ENCODE measurements around the gene ABHD11.
"Not testable (repeated sequence)": the region's sequence is repeated elsewhere in the genome, so short reads cannot be mapped to it uniquely, and the experiment has no call there.

Gene ABHD11

DNA sequence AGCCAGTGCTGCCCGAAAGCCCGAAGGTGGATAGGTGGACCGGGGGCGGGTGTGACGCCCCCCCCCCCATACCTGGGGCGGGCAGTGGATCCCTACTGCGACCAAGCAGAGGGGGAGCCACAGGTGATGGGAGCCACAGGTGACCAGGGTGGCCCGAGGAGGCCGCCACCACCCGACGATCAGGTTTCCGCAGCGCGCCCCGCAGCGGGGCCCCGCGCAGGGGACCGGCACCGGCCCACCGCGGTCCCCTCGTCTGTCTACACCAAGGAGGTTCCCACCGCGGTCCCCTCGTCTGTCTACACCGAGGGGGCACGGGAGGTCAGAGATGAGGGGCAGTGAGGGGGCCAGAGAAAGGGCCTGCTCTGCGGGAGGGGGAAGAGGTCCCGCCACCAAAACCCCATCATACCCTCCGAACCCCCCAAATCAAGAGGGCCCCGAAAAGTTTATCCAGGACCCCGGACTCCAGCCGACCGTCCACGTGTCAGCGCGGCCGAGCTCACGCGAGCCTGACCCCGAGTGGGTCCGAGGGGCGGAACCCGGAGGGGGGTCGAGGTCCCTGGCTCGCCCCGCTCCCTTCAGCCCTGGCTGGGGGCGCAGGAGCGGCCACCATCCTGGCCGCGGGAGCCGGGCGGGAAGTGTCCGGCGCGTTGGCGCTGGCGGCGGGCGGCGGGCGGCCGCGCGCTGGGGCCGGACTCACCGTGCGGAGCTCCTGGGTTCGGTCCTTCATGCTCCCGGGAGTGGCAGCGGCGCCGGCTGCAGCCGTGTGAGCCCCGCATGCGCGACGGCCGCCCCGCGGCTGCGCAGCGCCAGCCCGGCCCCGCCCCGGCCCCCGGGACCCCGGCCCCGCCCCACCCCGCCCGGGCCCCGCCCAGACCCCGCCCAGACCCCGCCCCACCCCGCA, 19.4 kb downstream of the ABHD11 start, which contains the start of gene STX1A:
Gene STX1A, minus strand, starts transcription at position 765 of the 901 bp plus-strand sequence. Its CDS starts 38 bp downstream, at position 727.
- peak; percentile 73 for DNase-seq

DNA sequence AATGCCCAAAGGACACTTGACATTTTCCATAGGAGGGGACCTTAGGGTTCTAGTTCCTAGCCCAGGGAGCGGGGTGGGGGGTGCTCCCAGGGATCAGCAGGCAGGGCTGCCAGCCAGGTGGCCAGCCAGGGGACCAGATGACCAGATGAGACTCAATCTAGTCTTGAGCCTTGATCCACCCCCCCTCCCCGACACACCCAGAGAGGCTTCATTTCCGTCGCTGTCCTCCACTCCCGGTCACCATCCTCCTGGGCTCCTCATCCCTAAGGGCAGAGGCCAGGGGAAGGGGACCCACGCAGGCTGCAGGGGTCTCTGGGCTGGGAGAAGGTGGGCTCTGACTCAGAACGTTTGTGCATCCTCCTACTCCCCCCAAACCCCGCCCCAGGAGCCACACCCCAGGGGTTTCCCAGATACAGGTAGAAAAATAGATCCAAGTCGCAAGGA, 20.1 kb downstream of the ABHD11 start:
- DNase-seq = peak; percentile 28

DNA sequence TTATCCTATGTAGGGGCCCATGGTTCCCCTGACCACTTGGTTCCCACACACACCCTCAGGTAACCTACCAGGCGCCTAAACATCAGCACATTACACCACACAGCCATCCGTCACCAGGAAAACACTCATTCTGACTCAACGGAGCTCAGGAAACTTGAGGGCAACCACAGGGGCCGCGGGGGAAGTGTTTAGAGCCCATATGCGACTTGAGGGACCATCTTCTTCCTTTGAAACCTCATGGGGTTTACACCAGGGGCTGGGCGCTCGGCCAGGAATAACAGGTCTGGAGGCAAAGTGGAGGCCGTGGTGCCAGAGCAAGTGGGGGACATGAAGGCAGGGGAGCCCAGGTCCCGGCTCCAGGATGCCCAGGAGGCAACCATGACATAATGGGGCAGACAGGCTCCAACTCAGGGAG, 20.6 kb downstream of the ABHD11 start:
- peak; percentile 78 for DNase-seq

DNA sequence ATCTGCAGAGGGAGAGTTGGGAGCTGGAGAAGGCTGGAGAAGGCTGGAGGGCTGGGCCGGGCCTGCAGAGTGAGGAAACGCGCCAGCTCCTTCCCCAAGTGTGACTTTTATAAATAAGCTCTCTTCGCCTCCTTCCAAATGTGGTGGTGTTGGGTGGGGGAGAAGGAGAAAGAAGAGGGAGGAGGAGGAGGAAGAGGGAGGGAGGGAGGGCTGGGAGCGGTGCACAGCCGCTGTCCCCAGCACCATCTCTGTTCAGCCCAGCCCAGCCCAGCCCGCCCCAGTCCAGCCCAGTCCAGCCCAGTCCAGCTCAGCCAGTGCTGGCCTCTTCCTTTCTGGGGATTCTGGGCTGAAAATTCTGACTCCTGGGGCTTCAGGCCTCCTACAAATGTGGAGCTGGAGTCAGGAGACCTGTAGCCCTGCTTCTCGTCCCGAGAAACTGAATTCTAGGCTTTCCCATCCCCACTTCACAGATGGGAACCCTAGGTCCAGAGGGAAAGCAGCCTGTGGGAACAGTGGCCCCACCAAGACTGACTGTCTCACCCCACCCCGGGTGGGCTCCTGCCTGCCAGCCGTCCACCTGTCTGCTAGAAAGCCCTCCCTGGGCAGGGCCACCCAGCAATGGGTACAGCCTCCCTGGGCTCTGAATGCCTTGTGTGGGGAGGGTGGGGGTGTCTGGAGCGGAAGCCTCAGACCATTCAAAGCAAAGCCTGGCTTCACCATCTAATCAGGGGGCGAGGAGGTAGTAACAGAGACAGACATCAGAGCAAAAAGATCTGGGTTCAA, 21.4 kb downstream of the ABHD11 start:
- no peak for DNase-seq

DNA sequence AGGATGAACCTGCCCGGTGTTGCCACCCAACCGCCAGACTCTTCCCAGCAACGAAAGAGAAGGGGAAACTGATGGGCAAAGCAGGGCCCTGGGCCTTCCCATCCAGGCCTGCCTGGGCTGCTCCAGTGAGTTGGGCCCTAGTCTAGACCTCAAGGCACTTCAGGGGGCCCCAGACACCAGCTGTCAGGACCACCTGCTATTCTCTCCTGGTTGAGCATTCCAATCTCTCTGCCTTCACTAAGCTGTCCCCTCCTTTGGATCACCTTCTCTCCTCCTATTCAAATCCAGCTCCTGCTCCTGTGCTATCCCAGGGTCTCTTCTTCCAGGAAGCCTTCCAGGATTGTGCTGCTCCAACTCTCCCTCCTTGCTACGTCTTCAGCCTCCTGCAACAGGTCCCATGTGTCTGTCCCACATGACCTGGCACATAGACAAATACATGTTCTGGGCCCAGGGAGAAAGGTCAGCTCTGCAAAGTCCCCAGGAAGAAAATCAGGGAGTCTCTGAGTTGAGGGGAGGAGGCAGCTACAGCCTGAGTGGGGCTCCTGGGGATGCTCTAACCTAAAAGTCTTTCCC, 22.2 kb downstream of the ABHD11 start:
- no peak for DNase-seq

DNA sequence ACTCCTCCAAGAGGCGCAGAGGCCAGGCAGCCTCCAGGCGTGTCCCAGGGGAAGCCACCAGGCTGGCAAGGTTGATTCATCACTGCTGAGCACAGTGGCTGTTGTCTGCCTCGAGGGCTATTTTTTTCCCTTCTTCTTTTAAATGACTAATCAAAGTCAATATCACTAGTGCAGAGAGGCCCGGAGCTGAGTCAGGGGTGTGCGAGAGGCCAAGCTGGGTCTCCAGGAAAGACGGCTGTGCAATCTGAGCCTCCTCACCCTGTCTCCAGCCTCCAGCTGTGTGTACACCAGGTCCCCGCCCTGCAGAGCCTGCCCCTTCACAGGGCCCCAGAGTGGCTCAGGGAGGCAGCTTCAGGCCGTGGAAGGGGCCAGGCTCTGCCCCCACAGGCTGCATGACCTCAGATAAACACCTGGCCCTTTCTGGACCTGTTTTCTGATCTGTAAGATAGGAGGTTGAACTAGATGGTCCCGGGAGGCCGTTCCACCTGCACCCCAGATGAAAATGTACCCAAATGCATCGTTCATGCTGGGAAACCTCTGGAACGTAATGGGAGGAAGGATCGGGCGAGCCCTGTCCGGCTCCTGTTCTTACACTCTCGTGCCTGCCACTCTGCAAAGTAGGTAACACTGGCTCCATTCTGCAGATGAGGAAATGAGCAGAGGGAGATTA, 22.8 kb downstream of the ABHD11 start:
- DNase-seq = no peak

DNA sequence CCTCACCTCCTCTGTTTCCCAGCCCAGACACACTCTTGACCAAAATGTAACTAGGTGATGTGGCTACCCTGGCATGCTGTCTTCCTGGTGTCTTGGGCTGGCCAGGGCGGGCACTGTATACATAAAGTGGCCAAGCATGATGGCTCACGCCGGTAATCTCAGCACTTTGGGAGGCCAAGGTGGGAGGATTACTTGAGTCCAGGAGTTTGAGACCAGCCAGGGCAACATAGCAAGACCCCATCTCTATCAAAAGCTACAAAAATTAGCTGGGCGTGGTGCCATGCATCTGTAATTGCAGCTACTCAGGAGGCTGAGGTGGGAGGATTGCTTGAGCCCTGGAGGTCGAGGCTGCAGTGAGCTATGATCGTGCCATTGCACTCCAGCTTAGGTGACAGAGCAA, 25.3 kb downstream of the ABHD11 start:
- DNase-seq = not testable (repeated sequence)

DNA sequence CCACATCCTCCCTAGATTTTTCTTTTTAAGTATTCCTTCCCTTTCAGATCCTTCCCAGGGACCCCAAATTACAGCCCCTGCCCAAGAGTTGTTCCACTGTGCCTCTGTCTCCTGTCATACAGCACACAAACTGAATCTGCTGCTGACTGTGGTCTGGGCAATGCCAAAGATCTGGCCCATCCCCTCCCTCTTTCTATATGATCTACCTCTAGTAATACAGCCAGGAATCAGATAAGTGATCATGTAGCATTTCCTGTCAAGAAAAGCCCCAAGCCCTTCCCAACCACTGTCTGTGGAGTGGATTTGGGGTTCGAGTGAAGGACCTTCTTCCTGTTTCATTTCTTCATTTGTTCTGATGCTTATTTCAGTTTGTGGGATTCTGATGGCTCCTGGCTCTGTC, 25.8 kb downstream of the ABHD11 start:
- no peak for DNase-seq

DNA sequence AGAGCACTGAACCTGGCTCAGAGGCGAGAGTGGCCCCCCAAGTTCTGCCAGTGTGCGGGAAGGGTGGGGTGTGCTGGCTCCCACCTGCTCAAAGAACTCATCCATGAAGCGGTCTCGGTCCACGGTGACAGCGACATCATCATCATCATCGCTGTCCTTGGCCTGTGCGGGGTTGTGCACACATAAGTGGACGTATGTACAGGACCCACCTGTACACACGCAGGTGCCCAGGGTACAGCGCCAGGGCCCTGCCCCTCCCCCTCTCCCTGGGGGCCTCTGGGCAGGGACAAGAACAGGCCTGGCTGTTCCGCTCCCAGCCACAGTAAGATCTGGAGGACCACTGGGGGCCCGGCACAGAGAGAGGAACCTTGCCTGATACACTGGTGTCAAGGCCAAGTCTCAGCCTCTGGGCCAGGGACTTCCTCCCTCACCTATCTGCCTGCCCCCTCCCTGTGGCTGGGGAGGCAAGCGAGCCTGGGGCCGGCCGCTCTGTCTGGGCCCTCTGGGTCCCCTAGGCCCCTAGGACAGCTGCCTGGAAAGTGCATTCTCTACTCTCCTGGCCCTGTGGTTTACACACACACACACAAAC, 29.5 kb downstream of the ABHD11 start:
- DNase-seq = no peak

DNA sequence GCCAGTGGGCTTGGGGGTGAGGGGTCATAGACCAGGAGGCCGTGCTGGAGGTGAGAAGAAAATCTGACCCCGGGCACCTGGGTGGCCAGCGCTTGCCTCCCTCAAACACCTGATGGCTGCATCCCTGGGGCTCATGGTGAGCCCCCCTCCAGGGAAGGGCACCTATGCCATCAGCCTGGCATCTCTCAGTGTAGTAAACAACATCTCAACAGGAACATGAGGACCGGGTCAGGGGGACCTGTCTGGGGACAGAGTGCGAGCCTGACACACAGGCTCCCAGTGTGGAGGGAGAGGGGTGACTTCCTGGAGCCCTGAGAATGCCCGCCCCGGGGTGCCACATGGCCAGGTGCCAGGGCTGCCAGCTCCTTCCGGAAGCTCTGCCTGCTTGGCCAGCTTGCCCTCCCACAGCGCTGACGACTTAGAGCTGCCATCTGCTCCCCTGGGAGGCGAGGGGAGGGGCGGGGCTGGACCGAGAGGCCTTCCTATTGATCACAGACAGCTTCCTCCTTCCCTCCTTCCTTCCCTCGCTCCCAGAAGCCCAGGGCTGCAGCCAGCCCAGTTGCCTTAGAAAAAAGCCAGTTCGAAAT, 31.5 kb downstream of the ABHD11 start:
- peak; percentile 12 for DNase-seq

DNA sequence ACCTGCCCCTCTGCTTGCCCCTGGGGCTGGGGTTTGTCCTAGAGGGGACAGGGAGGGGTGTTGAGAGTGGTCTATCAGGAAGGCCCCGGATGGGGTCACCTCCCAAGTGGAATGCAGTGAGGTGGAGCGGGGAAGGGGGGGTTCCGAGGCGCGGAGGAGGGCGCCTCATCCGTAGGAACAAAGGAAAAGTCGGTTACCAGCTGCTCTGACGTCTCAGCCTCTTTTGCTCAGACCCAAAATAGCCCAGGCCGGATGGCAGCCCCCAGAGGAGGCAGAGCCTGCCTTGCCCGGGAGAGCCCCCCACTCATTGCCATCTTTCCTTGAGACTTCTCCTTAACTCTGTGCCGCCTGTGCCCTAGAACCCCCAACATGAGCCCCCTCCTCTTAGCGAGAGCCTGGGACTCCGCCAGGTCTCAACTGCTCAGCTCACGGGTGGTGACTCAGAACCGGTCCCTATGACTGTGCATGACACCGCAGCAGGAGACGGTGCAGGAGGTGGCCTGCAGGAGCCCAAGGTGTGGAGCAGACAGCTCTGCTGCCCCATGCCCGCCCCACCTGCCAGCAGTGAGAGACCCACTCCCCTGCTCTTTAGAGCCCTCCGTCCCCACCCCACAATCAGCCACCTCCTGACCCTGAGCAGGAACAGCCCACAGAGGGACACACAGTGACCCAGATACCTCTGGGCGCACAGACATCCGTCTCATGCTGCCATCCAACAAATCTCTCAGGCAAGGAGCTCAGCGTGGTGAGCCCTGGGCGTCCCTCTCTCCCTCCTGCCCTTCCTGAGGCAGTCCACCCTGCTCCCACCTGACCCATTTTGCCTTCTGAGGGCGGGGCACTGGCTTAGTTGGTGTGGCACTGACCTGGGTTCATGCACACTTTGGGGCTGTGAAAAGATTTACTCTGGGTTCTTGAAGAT, 32.2 kb downstream of the ABHD11 start:
- DNase-seq = no peak

DNA sequence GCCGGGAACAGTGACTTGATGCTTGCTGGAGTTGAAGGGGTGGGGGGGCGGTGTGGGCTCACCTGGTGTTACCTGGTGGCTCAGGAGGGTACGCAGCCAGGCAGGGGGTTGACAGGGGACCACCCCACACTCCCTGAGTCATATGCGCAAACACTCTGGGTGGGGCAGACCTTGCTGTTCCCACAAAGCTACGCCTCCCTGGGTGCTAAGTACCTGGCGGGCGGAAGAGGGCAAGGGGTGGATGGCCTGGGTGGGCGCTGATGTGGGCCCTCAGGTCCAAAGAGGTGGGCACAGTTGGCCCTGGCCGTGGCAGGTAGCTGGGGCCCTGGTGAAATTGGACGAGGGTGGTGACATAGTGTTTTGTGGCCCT, 33.1 kb downstream of the ABHD11 start:
- DNase-seq = no peak

DNA sequence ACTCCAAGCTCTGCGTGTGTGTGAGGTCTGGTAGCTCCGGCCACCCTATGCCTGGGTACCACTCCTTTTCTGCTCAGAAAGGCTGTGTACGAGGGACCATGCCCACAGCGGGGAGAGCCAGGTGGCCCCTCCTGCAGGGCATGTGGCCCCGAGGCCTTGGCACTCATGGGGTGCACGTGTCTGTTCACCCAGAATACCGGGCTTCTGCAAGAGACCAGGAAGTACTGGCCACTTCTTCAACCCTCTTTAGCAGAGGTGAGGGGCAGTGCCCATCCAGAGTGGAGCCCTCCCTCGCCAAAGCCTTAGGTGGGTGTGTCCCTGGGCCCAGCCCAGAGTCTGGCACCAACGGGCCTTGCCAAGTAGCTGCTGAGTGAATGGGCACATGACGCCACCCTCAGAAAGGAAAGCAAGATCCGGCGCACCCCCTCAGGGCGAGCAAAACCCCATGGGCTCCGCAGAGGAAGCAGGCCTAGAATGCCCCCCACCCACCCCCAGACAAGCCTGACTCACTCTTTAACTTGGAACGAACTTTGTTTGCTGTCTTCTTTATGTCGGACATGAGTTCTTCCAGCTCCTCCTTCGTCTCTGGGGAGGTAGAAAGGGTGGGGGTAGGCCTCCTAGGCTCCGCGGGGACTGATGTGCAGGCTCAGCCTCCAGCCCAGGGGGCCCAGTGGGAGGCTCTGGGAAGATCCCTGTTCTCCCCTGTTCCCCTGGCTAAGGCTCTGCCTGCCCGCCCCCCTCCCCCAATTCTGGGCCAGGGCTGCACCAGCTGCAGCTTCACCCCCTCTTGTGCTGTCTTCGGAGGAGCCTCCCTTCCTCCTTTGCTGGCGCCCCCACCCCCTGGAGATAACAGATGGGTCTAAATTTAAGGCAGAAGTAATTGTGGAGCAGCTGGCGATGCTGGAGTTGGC, 33.7 kb downstream of the ABHD11 start:
- no peak for DNase-seq

DNA sequence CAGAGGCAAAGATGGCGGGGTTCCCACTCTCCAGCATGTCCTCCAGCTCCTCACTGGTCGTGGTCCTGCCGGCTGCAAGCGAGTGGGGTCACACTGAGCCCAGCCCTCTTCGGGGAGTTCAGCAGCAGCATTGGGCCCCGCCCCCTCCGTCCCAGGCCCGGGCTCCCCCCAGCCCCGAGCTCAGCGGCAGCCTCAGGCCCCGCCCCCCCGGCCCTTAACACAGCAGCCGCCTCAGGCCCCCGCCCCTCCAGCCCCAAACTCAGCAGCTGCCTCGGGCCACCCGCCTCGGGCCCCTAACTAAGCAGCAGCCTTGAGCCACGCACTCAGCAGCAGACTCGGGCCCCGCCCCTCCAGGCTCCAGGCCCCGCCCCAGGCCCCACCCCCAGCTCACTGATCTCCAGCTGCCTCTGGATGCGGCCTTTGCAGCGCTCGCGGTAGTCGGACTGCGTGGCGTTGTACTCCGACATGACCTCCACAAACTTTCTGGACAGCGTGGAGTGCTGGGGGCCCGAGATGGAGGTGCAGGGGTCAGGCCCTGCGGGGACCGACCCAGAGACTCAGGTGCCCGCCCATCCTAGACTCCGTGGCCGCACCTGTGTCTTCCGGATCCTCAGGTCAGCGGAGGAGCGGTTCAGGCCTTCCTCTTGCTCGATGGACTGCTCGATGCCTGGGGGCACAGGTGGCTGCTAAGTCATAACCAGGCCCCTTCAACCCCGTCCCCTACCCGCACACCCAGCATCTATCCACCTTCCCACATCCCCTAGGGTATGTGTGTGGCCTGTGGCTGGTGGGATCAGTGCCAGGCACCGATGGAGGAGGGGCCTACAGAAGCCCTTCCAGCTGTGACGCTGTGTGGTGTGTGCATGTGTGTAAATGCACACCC, 34.6 kb downstream of the ABHD11 start:
- DNase-seq = peak; percentile 34

DNA sequence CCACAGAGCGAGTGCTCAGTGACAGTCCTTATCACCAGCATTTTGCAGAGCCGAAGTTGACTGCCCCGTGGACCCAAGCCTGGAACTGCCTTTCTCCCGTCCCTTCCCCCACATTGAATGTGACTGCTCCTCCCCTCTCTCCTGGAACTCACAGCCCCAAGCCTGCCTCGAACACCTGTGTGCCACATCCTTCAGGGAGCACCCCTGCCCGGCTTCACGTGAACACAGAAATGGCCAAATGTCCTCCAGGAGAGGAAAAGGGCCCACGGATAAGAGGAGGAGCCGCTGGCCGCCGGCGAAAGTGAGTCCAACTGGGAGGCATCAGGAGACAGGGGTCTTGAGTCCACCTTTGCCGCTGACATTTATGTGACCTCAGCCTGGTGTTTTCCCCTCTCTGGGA, 35.4 kb downstream of the ABHD11 start:
- no peak for DNase-seq

DNA sequence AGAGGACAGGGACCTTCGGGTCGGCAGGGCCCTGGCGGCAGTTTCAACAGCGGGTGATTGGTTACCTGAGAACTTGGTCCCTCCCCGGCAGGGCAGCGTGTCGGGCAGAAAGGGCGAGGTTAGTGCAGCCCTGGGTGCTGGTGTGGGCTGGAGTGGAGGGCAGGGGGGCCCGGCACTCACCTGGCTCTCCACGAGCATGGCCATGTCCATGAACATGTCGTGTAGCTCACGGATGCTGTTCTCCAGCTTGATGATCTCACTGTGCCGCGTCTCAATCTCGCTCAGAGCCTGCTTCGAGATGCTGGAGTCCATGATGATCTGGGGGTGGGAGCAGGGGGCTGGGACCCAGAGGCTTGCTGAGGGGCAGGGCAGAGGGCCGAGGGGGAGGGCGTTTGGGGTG, 35.9 kb downstream of the ABHD11 start:
- no peak for DNase-seq

DNA sequence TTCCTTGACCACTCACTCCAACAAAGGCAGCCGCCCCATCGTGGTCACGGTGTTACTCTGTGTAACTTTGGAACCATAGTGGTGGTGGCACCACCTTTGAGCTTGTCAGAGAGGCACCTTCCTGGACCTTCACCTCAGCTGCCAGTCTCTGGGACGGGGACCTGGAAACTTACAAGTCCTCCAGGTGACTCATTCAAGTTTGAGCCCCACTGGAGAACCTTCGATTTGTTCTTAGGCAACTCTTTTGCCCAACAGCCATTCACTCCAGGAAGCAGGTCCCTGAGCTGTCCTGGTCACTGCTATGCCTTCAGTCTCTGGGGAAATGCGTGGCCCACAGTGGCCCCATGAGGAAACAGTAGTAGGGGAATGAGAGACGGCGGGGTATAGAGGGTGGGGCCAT, 36.4 kb downstream of the ABHD11 start:
- no peak for DNase-seq

DNA sequence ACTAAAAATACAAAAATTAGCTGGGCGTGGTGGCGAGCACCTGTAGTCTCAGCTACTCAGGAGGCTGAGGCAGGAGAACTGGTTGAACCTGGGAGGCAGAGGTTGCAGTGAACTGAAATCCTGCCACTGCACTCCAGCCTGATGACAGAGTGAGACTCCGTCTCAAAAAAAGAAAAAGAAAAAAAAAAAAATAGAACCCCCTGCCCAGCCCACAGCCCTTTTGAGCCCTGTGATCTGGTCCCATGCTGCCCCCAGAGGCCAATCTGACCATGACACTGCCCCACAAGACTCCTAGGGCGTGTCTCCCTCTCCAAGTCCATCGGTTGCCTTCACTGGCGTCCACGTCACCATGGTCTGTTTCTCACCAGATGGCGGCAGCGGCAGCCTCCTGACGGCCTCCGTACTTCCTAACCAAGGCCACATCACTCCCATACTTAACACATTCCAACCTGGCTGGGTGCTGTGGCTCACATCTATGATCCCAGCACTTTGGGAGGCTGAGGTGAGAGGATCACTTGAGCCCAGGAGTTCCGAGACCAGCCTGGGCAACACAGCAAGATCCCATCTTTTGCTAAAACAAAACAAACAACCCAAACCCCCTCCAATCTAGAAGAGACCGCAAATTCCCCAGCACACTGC, 37.1 kb downstream of the ABHD11 start:
- DNase-seq = peak; percentile 28
